NCI-H146 (cell line): ENCODE measurements around the gene CATSPERD.
"Not testable (repeated sequence)": the region's sequence is repeated elsewhere in the genome, so short reads cannot be mapped to it uniquely, and the experiment has no call there.

Experiments
- DNase-seq: peaks from one replicate; lab custom pipeline; 2025; lab: John Stamatoyannopoulos, UW

CATSPERD gene

DNA sequence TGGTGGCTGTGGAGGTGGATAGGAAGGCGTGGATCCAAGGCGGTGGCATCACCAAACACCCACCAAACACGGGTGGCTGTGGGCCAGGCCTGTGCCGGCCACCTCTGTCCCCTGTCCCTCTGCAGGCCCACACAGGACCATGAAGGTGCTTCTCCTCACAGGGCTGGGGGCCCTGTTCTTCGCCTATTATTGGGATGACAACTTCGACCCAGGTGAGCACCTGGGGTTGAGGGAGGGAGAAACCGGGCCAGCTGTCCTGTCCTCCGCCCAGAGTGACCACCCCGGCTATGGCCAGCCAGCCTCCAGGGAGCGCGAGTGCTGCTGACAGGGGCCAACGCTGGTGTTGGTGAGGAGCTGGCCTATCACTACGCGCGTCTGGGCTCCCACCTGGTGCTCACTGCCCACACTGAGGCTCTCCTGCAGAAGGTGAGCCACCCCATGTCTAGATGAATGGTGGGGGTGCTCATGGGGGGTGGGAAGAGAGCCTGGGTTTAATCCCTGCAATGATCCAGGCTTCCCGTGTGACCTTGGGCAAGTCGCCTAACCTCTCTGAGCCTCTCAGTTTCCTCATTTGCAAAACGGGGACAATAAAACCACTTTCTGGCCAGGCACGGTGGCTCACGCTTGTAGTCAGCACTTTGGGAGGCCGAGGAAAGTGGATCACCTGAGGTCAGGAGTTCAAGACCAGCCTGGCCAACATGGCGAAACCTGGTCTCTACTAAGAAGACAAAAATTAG lies 35.6 kb upstream of the CATSPERD start:
- DNase-seq = no peak

DNA sequence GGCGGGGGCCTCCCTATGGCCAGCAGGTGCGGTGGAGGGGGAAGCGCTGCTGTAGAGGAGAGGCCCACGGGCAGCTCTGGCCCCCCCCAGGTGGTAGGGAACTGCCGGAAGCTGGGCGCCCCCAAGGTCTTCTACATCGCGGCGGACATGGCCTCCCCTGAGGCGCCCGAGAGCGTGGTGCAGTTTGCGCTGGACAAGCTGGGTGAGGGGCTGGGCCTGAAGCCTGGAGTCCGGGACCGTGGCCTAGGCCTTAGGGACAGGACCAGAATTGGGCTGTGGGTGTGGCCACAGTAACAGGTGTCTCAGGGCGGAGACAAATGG lies 34.2 kb upstream of the CATSPERD start:
- no peak for DNase-seq

DNA sequence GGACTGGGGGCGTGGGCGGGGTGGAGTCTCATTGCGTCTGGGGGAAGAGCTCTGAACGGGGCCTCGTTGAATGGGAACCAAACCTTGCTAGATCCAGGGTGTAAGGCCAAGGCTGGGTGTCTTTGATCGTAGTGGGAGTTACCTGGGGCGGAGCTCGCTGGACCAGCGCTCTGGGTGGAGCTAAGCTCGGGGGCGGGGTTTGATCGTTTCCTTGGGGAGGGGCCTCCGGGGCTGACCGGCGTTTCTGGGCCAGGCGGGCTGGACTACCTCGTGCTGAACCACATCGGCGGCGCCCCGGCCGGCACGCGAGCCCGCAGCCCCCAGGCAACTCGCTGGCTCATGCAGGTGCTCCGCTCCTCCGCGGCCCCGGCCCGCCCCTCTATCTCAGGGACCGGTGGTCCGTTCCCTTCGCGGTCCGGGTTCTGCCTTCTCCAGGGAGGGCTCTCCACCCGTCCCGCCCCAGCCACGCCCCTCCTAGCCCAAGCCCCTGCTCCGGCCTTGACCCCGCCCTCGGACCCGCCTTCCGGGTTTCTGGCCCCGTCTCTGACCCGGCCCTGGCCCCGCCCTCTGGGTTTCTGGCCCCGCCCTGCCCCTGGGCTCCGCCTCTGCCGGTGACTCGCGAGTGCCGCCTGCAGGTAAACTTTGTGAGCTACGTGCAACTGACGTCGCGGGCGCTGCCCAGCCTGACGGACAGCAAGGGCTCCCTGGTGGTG lies 33.6 kb upstream of the CATSPERD start:
- DNase-seq = peak; percentile 92

DNA sequence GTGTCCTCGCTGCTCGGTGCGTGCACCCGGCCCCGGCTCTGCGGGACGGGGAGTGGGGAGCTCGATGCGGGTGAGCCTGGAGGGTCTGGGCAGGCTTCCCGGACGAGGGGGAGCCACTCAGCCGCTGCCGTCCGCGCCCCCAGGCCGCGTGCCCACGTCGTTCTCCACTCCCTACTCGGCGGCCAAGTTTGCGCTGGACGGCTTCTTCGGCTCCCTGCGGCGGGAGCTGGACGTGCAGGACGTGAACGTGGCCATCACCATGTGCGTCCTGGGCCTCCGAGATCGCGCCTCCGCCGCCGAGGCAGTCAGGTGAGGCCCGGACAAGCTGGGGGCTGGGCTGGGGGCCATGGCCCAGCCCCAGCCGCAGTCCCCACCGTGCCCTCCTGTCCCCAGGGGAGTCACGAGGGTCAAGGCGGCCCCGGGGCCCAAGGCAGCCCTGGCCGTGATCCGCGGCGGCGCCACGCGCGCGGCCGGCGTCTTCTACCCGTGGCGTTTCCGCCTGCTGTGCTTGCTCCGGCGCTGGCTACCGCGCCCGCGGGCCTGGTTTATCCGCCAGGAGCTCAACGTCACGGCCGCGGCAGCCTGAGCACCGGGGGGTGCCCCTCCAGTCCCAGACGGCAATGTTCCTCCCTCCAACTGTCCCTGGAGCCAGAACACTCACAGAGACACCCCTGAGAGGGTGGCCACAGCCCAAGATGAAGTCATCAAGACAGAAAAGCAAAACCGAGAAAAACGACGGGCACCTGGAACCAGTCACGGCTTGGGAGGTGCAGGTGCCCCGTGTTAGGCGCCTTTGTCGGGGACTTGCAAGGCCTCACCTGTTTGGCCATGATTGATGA lies 32.9 kb upstream of the CATSPERD start:
- no peak for DNase-seq

DNA sequence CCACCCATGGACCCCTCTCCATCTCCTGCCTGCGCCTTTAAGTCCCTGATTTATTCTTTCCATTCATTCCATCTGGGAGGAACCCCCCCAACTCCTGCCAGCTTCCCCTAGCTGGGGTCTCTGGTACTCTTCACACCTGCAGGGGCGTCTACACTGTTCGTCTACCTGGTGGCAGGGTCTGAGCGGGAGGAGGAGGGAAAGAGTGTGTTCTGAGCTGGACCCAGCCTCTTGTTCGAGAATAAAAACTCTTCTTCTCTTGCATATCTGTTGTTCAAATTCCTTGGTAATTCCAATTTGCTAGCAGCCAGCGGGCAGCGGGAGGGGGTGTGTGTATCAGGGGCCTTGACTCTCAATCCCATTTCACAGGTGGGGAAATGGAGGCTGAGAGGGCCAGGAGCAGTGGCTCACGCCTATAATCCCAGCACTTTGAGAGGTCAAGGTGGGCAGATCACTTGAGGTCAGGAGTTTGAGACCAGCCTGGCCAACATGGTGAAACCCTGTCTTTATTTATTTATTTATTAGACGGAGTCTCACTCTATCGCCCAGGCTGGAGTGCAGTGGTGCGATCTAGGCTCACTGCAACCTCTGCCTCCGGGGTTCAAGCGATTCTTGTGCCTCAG lies 32.1 kb upstream of the CATSPERD start:
- not testable (repeated sequence) for DNase-seq

DNA sequence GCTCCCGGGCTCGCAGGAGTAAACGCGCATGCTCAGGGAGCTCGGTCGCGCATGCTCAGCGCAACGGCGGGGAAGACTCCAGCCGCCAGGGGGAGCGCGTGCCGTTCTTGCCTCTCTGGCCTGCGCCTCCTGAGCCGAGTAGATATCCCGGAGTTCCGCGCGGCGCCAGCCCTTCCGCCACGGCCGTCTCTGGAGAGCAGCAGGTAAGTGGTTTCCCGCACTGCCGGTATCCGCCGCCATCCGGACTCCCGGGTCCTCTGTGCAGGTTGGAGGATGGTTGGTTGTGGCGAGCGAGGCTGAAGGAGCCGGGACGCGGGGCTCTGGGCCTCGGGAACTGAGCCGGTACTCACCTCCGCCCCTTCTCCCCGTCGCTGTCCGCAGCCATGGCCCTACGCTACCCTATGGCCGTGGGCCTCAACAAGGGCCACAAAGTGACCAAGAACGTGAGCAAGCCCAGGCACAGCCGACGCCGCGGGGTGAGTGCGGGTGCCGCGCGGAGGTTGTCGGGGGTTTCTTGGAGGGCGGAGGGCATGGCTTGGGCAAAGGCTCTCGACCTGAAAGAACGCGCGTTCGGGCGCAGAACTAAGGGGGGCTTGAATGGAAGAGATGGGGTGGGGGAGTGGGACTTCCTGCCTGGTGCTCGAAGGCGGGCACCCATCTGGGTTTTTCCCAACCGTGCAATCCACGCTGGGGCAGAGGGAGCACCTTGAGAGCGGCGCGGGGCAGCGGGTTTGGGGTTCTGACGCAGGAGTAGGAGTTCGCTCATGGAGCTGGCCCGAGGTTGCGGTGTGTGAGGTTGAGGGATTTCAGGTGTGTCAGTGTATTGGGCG lies 30.1 kb upstream of the CATSPERD start, which contains the start of gene RPL36:
Gene RPL36, plus strand, starts transcription at position 171 of the 830 bp plus-strand sequence. Its CDS starts 213 bp downstream, at position 384.
- peak; percentile 93 for DNase-seq

DNA sequence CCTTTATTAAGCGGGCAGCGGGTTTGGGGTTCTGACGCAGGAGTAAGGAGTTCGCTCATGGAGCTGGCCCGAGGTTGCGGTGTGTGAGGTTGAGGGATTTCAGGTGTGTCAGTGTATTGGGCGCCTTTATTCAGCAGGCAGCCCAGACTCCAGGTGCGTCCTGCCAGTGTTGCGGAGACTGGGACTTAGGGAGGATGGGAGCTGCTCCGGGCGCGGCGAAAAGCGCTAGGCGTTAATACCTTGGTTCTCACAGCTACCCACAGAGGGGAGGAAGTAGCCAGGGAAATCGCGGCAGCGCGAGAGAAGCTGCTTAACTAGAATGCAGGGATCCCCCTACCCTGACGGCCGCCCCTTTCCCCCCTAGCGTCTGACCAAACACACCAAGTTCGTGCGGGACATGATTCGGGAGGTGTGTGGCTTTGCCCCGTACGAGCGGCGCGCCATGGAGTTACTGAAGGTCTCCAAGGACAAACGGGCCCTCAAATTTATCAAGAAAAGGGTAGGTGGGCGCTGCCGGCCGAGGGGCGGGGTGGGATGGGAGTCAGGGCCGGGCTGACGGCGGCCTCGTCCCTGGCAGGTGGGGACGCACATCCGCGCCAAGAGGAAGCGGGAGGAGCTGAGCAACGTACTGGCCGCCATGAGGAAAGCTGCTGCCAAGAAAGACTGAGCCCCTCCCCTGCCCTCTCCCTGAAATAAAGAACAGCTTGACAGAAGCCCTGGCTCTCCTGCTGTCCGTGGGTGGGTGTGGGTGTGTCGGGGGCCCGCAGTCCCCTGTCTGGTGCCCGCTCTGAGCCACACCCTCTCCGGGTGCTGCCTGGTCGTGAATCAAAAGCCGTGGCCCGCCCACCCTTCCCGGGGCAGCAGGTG lies 29.2 kb upstream of the CATSPERD start:
- no peak for DNase-seq

DNA sequence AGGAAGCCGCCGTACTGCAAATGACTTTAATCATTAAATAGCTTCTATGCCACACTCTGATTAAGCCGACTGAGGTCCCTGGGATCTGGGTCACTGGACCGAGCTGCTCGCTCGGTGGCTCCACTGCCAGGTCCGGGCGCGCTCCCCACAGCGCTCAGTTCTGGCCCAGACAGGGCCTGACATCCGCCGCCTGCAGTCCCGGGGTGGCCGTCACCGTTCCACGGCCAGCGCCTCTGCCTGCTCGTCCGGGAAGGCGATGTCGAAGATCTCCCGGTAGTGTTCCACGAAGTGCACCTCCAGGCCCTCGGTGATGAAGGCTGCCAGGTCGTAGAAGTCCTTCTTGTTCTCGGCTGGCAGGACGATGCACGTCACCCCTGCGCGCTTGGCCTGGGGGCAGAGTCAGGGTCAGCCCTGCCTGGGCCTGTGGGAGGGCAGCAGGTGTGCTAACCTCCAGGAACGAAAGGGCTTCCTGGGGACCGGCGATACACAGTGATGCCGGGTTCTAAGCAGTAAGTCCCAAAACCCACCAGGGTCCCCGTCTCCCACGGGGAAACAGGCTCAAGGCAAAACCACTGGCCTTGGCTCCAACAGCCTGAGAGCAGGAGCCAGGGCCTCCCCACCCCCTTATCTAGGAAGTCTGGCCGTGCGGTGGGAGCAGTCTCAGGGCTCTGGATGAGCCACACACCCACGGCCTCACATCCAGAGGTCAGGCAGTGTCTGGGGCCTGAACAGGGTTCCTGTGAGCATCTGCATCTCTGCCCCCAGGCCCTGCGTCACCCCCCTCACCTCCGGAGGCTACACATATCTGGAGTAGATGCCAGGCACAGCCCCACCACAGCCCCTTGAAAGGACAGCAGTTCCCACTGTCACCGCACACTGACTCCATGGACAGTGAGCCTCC lies 28.4 kb upstream of the CATSPERD start:
- DNase-seq = no peak

GRCh38 chr19:5692723-5693194 lies 27.7 kb upstream of the CATSPERD start:
- no peak for DNase-seq

GRCh38 chr19:5693195-5694166 lies 27.0 kb upstream of the CATSPERD start:
- DNase-seq = no peak

DNA sequence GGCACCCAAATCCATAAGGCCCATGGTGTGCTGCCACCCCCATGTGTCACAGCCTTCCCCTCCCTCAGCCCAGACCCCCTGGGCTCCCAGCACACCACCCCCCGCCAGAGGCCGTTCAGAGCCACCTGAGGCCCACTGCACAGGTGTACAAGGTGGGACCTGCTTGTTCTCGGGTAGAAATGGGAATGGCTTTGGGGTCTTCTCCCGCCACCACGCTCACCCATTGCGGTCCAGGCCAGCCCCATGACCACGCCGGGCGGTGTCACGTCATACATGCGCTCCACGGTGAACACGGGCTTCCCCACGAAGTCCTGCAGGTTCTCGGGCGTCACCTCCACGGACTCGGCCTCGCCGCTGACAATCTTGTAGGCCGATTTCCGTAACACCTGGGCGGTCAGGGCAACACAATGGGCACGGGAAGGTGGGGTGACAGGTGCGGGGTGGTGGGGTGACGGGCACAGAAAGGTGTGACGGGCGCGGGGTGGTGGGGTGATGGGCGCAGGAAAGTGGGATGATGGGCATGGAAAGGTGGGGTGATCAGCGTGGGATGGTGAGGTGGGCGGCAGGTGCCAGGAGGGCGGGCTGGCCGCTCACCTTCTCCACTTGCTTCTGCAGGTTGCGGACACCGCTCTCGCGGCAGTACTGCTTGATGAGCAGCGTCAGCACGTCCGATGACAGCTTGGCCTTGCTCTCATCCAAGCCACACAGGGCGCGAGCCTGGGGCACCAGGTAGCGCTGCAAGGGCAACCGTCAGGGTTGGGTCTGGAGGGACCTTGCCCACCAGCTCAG lies 26.1 kb upstream of the CATSPERD start:
- no peak for DNase-seq

DNA sequence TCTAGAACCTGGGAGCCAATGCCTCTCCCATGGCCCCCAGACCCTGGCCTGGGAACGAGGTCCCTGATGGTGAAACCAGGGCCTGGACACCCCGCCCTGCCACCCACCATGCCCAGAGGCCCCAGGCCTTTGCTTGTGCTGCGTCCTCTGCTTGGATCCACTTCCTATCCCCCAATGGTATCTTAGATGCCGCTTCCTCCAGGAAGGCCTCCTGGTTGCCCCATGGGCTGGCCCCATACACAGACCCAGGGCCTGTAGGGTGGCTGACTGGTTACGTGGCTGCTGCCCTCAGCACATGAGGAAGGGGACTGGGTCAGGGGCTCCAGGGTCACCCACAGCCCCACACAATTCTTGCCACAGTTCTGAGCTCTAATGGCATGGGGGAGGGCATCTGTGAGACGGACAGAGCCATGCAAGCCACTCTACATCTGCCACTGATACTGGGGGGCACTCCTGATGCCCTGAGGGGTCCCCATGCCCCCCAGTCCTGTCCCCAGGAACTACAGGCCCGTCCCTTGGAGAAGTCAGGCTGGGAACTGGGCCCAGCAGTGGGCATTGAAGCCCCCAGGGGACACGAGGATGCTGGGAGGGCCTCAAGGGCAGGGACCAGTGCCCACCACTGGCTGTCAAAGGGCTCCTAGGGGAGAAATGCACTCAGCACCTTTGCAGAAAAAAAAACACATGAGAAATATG lies 25.3 kb upstream of the CATSPERD start:
- DNase-seq = no peak

DNA sequence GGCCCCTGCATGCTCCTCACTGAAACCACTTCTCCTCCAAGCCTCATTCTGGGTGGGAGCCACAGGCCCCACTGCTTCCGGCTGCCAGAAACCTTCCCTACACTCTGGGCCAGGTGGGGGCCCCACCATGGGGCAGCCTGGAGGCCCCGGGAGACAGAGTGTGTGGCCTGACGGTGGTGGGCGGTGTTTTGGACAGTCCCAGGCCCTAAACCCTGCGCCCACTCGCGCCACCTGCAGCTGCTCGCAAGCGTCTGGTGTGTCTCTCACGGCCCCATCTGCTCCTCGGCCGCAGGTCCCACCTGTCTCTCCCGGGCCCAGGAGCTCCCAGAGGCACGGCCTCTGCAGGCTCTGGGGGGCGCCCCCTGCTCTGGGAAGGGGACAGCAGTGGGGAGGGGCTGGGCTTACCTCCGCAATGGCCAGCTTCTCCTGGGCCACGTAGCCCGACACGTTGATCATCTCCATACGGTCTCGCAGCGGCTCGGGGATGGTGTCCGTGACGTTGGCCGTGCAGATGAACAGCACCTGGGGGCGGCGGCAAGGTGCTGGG lies 24.7 kb upstream of the CATSPERD start:
- DNase-seq = no peak

- DNase-seq = no peak
Observed at GRCh38 chr19:5696196-5697021, 24.0 kb upstream of the CATSPERD start.
